Fibroblast of peridontal ligament (primary cell): ENCODE data around the gene MAPK4.
"Not testable (repeated sequence)": the region's sequence is repeated elsewhere in the genome, so short reads cannot be mapped to it uniquely, and the experiment has no call there.

Experiments
- DNase-seq: peaks from one replicate; pipeline ENCODE4 v3.0.0-alpha.2; 2010; ENCODE audit errors: extremely low read depth

MAPK4 gene

DNA sequence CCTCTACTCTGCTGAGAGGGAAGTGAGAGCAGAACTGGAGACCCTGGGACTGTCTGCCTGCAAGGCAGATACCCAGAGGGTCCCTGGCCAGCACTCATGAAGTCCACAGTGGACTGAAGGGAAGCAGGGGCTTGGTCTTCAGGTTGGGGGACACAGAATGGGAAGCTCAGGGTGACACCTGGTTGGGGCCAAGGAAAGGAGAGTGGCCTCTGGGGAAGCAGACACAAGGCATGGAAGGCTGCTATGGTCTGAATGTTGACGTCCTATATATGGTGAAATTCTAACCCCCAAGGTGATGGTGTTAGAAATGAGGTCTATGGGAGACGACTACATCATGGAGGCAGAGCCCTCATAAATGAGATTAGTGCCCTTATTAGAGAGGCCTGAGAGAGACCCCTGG, 190.7 kb downstream of the MAPK4 start:
- DNase-seq: no peak

DNA sequence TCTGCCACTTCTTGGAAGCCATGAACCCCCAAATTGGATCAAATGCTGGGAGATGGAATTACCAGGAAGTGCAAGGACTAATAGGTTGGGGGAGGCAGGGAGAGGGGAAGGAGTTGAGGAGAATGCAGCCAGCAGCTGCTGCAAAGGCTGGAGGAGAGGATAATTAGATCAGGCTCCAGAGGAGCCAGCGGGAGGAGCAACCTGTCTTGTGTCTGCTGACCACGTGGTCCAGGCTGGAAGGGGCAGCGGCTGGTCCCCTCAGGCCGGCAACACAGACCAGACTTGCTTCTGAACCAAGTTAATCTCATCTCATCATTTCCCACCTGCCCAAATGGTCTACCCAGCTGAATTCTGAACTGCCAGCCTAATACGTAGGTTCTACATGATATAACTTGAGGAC, 191.6 kb downstream of the MAPK4 start:
- no peak for DNase-seq

DNA sequence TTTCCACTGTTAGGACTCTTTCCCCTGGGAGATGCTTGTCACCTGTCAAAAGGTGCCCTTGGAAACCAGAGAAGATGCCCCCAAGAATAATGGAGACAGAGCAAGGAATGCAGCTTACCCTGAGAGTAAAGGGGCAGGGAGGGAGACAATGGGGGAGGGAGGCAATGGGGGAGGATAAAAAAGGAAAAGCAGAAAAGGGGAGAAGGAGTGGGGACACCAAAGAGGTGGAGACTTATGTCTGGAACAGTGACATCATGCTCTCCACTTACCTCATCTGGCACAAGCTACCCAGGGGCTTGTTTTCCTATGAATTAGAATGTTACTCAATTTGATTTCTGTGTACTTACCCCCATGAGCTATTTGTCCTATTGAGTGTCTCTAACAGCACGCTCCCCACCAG, 192.1 kb downstream of the MAPK4 start:
- no peak for DNase-seq

DNA sequence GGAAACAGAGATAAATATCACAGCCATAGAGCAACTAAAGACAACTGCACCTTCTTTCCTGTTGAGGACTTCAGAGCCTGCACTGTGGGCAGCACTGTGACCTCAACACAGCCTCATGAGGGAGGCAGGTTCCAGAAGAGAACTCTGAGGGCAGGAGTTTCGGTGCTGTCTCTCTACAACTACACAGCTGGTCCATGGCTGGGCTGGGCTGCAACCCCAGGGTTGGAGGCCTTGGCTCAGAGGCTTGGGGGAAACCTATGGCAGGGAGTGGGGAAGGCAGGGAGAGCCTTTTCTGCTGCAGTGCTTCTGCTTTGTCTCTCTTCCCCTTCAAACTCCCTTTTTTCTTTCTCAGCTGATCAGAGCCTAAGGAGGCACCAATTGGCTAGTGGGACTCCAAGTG, 193.4 kb downstream of the MAPK4 start:
- no peak for DNase-seq

DNA sequence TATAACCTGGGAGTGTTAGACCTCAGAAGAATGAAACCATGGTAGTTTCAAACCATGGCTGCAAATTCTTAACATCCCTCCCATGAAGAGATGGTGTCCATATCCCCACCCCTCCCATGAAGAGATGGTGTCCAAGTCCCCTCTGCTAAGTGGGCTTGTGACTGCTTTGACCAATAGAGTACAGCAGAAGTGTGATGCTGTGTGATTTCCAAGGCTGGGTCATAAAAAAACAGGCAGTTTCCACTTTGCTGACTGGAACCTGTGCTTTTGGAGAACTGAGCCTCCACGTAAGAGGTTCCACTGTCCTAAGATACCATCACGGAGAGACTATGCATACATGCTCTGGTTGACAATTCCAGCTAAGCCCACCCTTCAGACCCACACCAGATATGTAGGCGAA, 194.4 kb downstream of the MAPK4 start:
- no peak for DNase-seq

DNA sequence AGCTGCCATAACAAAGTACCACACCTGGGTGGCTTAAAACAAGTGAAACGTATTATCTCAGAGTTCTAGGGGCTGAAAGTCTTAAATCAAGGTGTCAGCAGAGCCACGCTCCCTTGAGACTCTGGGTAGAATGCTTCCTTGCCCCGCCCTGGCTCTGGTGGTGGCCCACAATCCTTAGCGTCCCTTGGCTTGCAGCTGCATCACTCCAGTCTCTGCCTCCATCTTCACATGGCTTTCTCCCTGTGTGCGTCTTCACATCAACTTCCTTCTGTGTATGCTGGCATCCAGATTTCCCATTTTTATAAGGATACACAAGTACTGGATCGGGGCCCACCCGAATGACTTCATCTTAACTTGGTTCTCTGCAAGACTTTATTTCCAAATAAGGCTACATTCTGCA, 197.5 kb downstream of the MAPK4 start:
- DNase-seq: no peak

DNA sequence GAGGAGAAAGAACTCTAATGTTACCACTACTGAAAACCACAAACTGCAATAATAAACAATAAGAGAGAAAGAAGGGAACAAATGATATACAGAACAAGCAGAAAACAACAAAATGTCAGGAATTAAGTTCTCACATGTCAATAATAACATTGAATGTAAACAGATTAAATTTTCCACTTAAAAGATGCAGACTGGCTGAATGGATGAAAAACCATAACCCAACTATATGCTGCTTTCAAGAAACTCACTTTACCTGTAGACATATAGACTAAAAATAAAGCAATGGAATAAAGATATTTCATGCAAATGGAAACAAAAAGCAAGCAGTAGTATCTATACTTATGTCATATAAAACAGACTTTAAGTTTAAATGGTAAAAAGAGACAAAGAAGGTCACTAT, 209.6 kb downstream of the MAPK4 start:
- no peak for DNase-seq

DNA sequence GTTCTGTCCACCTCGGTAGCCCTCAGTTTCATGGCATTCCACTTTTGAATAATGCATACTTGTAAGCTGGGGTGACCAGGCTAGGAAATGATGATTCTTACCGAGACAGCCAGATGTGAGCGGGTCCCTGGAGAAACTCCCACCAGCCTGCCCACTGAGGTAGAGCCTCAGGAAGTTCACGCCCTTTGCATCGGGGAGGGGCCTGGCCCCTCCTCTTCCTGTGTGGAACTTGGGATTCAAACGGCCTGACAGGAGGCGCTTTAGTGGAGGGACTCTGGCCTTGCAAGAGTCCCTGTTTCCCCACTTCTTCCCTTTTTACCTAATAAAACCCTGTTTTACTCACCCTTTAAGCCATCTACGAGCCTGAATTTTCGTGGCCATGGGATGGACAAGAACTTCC, 215.3 kb downstream of the MAPK4 start:
- DNase-seq: no peak

DNA sequence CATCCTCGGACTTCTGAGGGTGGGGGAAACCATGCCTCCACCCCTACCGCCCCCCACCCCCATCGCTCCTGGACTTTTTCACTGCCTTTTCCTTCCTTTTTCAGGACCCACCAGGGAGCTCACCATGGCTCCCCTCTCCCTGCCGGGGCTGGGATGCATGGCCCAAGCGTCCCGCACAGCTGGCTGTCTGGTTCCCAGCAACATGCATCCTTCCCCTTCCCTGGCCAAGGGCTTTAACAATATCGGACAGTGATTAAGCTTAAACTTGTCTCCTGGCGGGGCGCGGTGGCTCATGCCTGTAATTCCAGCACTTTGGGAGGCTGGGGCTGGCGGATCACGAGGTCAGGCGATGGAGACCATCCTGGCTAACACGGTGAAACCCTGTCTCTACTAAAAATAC, 215.8 kb downstream of the MAPK4 start:
- no peak for DNase-seq

DNA sequence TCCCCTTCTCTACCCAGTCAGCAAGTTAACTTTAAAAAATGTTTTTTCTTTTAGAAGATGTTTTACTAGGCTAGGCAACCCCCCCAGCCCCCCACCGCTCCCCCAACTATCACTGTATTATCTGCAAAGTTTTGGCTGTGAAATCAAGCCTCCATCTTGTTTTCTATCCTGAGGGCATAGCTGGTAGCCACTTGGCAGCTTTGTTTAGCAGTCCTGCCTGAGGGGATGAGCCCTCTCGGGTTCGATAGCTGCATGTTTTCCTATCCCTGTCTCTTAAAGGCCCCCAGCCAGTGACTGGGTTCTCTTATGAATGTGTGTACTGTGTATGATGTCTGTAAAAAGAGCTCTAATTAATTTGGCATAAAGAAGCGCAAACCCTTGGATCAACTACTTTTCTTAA, 216.5 kb downstream of the MAPK4 start:
- no peak for DNase-seq

DNA sequence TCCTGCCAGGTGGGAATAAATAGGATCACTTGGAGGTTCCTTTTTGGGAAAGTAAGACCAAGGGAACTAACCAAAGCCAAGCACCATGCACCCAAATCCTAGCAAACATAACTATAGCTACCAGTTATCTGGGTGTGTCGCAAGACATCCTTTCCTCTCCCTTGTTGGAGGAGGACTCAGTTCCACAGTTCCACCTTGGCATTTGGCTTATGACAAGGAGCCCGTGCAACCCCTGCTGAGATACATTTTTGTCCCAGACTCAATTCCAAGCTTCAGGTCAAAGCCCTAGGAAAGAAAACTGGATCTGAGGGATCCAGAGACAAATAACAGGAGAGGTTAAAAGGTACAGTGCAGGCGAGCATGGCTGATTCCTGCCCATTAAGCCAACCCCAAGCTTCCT, 219.1 kb downstream of the MAPK4 start:
- DNase-seq: not testable (repeated sequence)
